ENCODE data around the gene IDS.
"Not testable (repeated sequence)": the region's sequence is repeated elsewhere in the genome, so short reads cannot be mapped to it uniquely, and the experiment has no call there.

DNA sequence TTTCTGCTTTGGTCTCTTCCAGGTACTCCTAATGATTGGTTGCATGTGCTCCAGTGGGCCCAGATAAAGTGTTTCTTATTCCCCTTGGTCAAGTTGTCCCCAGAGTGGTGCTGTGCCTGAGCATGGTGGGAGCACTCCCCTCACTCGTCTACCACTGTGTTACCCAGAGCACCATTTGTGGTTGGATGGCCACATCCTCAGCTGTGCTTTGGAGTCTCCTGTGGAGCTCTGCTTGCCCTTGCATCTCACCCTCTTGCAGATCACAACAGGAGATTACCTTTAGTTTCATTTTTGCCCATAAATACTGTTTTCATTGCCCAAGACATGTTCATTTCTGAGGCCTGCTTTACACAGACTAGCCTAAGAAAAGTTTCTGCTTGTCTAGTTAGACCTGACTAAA lies 45.3 kb upstream of the IDS start:
- TF ChIP-seq POLR2A, POLR2AphosphoS5 (IDR thresholded peaks at IDR 0.05; ENCODE audit: low read depth, low read length): not testable (repeated sequence)

Measured in GM12891 (cell line).